NB4 (cell line): ENCODE results near the gene ERBB4.

Experiments used
- MYC ChIP-seq: IDR thresholded peaks from 2 replicates; pipeline ENCODE4 v1.6.1; 2011; ENCODE audit warnings: low read depth, low read length
- POLR2A ChIP-seq: IDR thresholded peaks from 2 replicates; pipeline ENCODE4 v1.6.1; 2011; ENCODE audit warnings: mild to moderate bottlenecking; ENCODE audit not compliant: insufficient read length; ENCODE audit errors: extremely low read depth
- TF ChIP-seq, protein P1 (sequence below): IDR thresholded peaks from one replicate; pipeline ENCODE4 v1.5.1; 2012; ENCODE audit warnings: low read depth, low read length
- TF ChIP-seq, protein P2 (sequence below): IDR thresholded peaks from 2 replicates; pipeline ENCODE4 v1.6.1; 2011; ENCODE audit warnings: low read depth, low read length

DNA sequence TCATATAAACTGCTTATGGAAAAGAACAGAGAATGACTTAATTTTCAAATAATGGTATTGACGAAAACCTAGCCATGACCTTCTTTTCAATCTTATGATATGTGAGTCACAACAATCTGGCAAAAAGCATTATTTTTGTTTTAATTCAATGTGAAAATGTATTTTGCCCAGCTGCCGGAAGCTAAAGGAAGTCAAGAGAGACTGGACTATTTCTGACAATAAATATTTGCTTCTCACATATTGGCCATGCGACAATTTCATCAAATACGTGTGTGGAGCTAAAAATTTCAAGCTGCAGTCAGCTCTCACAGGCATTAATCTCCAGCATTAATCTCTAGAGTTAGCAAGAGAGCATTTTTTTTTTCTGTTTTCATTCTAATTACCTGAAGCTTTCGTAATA is 1101.2 kb downstream of the ERBB4 start:
- TF ChIP-seq, protein P1, sequence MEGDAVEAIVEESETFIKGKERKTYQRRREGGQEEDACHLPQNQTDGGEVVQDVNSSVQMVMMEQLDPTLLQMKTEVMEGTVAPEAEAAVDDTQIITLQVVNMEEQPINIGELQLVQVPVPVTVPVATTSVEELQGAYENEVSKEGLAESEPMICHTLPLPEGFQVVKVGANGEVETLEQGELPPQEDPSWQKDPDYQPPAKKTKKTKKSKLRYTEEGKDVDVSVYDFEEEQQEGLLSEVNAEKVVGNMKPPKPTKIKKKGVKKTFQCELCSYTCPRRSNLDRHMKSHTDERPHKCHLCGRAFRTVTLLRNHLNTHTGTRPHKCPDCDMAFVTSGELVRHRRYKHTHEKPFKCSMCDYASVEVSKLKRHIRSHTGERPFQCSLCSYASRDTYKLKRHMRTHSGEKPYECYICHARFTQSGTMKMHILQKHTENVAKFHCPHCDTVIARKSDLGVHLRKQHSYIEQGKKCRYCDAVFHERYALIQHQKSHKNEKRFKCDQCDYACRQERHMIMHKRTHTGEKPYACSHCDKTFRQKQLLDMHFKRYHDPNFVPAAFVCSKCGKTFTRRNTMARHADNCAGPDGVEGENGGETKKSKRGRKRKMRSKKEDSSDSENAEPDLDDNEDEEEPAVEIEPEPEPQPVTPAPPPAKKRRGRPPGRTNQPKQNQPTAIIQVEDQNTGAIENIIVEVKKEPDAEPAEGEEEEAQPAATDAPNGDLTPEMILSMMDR = no peak
- TF ChIP-seq POLR2A (no peak), MYC (no peak)
- TF ChIP-seq, protein P2, sequence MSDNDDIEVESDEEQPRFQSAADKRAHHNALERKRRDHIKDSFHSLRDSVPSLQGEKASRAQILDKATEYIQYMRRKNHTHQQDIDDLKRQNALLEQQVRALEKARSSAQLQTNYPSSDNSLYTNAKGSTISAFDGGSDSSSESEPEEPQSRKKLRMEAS = no peak
